PC-3 (cell line): ENCODE results near the gene INIP. TPM values are rescaled to one million over a fixed set of nuclear protein-coding genes. Genes with fewer than 3 reads are reported as not detected.

Source experiments
- ATAC-seq: fragments of 200-7000 bp; cut with Tn5 transposase; 2 replicates; pipeline ENCODE4 v1.9.1; 2020; ENCODE audit warnings: mild to moderate bottlenecking, moderate library complexity
- BruUV-seq: library from RNA; stranded (reverse); fragments of 400-500 nt; replicated peaks from 2 replicates; lab custom pipeline; 2021; lab: Mats Ljungman, UMichigan
- CTCF ChIA-PET: fragments of 300-600 bp; sonication (Branson Sonifier 250); formaldehyde crosslinking; loops from one replicate; lab custom pipeline; 2022; ENCODE audit warnings: antibody characterized with exemption; lab: Charles Lee
- POLR2A ChIA-PET: fragments of 300-600 bp; sonication (Branson Sonifier 250); formaldehyde crosslinking; loops from one replicate; lab custom pipeline; 2022; ENCODE audit warnings: antibody characterized with exemption; ENCODE audit not compliant: unreplicated experiment; lab: Charles Lee
- DNase-seq: peaks from one replicate; pipeline ENCODE4 v3.0.0-alpha.2; 2015
- H2AFZ ChIP-seq: fragments of 300-600 bp; sonication (generic); 2 replicates; pipeline ENCODE4 v1.6.0; 2016; ENCODE audit warnings: antibody characterized with exemption, low read length
- H3F3A ChIP-seq: fragments of 300-600 bp; sonication (generic); one replicate; pipeline ENCODE4 v1.6.0; 2017; ENCODE audit warnings: antibody characterized with exemption, low read length, control low read depth, mild to moderate bottlenecking; ENCODE audit not compliant: unreplicated experiment
- H3K27ac ChIP-seq: fragments of 300-600 bp; sonication (generic); 2 replicates; pipeline ENCODE4 v1.5.1; 2016; ENCODE audit warnings: mild to moderate bottlenecking, low read length
- H3K27me3 ChIP-seq: fragments of 300-600 bp; sonication (generic); 2 replicates; pipeline ENCODE4 v1.6.1; 2016; ENCODE audit warnings: low read length, mixed read lengths
- H3K36me3 ChIP-seq: fragments of 300-600 bp; sonication (generic); 2 replicates; pipeline ENCODE4 v1.6.1; 2016; ENCODE audit warnings: low read depth, mixed run types, low read length, mixed read lengths
- H3K4me1 ChIP-seq: fragments of 300-600 bp; sonication (generic); 2 replicates; pipeline ENCODE4 v1.5.1; 2016; ENCODE audit warnings: low read length; ENCODE audit not compliant: insufficient read depth
- H3K4me2 ChIP-seq: fragments of 300-600 bp; sonication (generic); 2 replicates; pipeline ENCODE4 v1.6.0; 2016; ENCODE audit warnings: low read length
- H3K4me3 ChIP-seq: fragments of 300-600 bp; sonication (generic); 2 replicates; pipeline ENCODE4 v1.5.1; 2016; ENCODE audit warnings: mild to moderate bottlenecking, low read length, mixed read lengths
- H3K79me2 ChIP-seq: fragments of 300-600 bp; sonication (generic); 2 replicates; pipeline ENCODE4 v1.6.1; 2017; ENCODE audit warnings: low read length, mixed read lengths
- H3K9ac ChIP-seq: fragments of 300-600 bp; sonication (generic); 2 replicates; pipeline ENCODE4 v1.6.0; 2016; ENCODE audit warnings: mild to moderate bottlenecking, low read length
- H3K9me2 ChIP-seq: fragments of 300-600 bp; sonication (generic); replicated peaks from 2 replicates; pipeline ENCODE4 v1.6.1; 2016; ENCODE audit warnings: mixed run types, low read length, mixed read lengths
- H3K9me3 ChIP-seq: fragments of 300-600 bp; sonication (generic); 2 replicates; pipeline ENCODE4 v1.6.1; 2016; ENCODE audit warnings: low read length, mixed read lengths
- H4K20me1 ChIP-seq: fragments of 300-600 bp; sonication (generic); 2 replicates; pipeline ENCODE4 v1.6.1; 2016; ENCODE audit warnings: low read length, mixed read lengths
- EZH2 ChIP-seq: fragments of 300-600 bp; sonication (generic); IDR thresholded peaks from one replicate; pipeline ENCODE4 v1.6.1; 2017; ENCODE audit warnings: antibody characterized with exemption, mild to moderate bottlenecking, low read length; ENCODE audit not compliant: unreplicated experiment
- EZH2phosphoT487 ChIP-seq: fragments of 300-600 bp; sonication (generic); IDR thresholded peaks from 2 replicates; pipeline ENCODE4 v1.6.1; 2018; ENCODE audit warnings: mild to moderate bottlenecking, antibody characterized with exemption, low read length, borderline replicate concordance
- intact Hi-C: fragments of 100-400 bp; cut with micrococcal nuclease; formaldehyde crosslinking; loops from 2 replicates; pipeline ENCODE4 v1.9.0; 2023
- total RNA-seq: library from RNA; depleted of rRNA; stranded (reverse); fragments of >200 nt; gene quantifications from 2 replicates; pipeline ENCODE4 v1.2.3, GENCODE V29; 2014
- TF ChIP-seq, protein P1 (sequence below): fragments of 300-600 bp; sonication (generic); conservative IDR thresholded peaks from 2 replicates; pipeline ENCODE4 v1.5.1; 2017; ENCODE audit warnings: antibody characterized with exemption, low read depth, mild to moderate bottlenecking, low read length

The INIP gene
- total RNA-seq, 1 experiment from 2014 or later, result 15.1 TPM

DNA sequence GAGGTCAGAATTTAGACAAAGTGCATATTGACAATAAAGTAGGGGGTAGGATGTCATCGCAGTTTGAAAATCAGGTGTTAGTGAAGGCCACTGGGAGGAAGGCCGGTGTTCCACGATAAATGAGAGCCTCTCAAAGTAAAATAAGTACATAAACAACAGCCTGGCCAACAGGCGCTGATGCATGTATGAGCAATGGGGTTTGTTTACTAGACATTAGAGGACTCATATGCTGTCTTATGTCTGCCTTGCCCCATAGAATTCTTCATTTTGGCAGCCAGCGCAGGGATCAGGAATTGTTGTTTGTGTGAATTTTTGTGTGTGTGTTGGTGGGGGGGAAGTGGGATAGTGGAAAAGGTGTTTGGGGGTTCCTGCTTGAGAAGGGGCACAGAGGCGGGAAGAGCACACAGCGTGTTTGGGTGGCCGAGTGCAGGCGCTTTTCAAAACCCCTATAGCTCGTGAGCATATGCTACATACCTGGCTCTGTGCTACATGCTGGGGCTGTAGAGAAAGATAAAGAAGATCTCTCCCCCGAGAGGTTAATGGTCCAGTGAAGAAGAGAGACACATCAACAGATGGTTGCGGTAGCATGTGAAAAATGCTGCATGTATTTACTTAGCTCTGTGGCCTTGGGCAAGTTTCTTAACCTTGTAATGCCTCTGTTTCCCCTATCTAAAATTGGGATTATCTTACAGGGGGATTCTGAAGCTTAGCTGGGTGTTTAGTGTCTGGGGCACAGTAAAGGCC is 44.2 kb upstream of the INIP start:
- Histone ChIP-seq H3K27ac (no peak overlapping the region), H3K4me1 (peaks cover 10% of the 10 kb centered on the region), H3K36me3 (no peaks in the 10 kb centered on the region), H3K4me3 (no peak overlapping the region), H3K9me2 (no peaks in the 10 kb centered on the region), H4K20me1 (no peaks in the 10 kb centered on the region), H3K9me3 (no peaks in the 10 kb centered on the region), H3K4me2 (no peak overlapping the region), H3K27me3 (no peaks in the 10 kb centered on the region), H3K79me2 (no peaks in the 10 kb centered on the region), H2AFZ (no peak overlapping the region), H3K9ac (no peak overlapping the region), H3F3A (peaks cover 2% of the 10 kb centered on the region)
- TF ChIP-seq EZH2 (no peak), EZH2phosphoT487 (no peak)
- TF ChIP-seq, protein P1, sequence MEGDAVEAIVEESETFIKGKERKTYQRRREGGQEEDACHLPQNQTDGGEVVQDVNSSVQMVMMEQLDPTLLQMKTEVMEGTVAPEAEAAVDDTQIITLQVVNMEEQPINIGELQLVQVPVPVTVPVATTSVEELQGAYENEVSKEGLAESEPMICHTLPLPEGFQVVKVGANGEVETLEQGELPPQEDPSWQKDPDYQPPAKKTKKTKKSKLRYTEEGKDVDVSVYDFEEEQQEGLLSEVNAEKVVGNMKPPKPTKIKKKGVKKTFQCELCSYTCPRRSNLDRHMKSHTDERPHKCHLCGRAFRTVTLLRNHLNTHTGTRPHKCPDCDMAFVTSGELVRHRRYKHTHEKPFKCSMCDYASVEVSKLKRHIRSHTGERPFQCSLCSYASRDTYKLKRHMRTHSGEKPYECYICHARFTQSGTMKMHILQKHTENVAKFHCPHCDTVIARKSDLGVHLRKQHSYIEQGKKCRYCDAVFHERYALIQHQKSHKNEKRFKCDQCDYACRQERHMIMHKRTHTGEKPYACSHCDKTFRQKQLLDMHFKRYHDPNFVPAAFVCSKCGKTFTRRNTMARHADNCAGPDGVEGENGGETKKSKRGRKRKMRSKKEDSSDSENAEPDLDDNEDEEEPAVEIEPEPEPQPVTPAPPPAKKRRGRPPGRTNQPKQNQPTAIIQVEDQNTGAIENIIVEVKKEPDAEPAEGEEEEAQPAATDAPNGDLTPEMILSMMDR, result no peak
- POLR2A ChIA-PET, result no interaction called here
- intact Hi-C loops, result no loop called here
- no TSS peak for BruUV-seq
- DNase-seq, result no peak
- CTCF ChIA-PET, result no interaction called here
- ATAC-seq, result peak; percentile 38; the same call in 1 of the 2 replicates

DNA sequence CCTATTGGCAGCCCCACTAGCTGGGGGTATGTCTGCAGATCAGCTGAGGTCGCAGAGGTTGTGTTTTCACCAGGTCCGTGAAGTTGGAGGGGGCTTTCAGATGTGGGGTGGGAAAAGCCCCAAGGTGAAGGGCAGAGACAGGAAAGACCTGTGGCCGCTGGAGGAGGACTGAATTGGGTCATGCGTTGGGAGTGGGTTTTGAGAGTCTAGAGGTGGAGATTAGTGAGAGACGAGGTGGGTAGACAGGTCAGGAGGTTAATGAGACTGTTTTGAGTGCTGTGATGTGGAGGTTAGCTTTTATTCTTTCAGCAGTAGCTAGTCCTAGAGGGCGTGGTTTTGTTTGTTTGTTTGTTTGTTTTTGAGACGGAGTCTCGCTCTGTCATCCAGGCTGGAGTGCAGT is 42.9 kb upstream of the INIP start:
- H3K4me1 ChIP-seq, result peaks cover 18% of the 10 kb centered on the region
- H3K9me2 ChIP-seq, result no peaks in the 10 kb centered on the region
- DNase-seq, result no peak
- peaks cover 6% of the 10 kb centered on the region for H3F3A ChIP-seq
- intact Hi-C loops, result no loop called here
- no peaks in the 10 kb centered on the region for H4K20me1 ChIP-seq
- no peak overlapping the region for H3K4me3 ChIP-seq
- no peak overlapping the region for H3K27ac ChIP-seq
- no peak overlapping the region for H3K4me2 ChIP-seq
- H3K79me2 ChIP-seq, result peaks cover 4% of the 10 kb centered on the region; the same call in 1 of the 2 replicates
- no peaks in the 10 kb centered on the region for H3K9me3 ChIP-seq
- H3K27me3 ChIP-seq, result no peaks in the 10 kb centered on the region
- no peak overlapping the region for H2AFZ ChIP-seq
- no peaks in the 10 kb centered on the region for H3K36me3 ChIP-seq
- ATAC-seq, result no peak
- ChIA-PET CTCF (interaction anchor here (0.5 kb wide), 1 partner anchor 32 kb away, joined by 3 read pairs; no protein-coding TSS in a partner anchor), POLR2A (no interaction called here)
- TF ChIP-seq EZH2phosphoT487 (no peak), EZH2 (no peak)
- TF ChIP-seq, protein P1, result no peak
- H3K9ac ChIP-seq, result no peak overlapping the region
- BruUV-seq, result no TSS peak

DNA sequence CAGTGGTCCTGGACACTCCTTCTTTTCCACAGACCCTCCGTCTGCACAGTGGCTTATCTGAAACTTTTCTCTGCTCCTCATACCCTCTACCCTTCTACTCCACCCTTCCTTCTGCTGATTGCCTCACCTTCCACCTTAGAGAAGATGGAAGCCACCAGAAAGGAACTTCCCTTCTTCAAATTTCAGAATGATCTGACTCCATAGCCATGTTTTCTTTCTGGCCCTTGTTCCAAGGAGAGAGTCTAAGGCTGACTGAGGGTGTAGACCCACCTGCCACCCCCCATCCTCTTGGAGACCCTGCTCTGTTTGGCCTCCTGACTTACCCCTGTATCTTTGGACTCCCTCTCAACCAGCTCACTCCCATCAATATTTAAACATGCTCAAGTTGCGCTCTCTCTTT is 40.0 kb upstream of the INIP start:
- Histone ChIP-seq H3K4me3 (no peak overlapping the region), H3K9me3 (no peaks in the 10 kb centered on the region), H3K9ac (no peak overlapping the region), H3K79me2 (peaks cover 16% of the 10 kb centered on the region; the same call in 1 of the 2 replicates), H3K9me2 (no peaks in the 10 kb centered on the region), H3K4me1 (peaks cover 47% of the 10 kb centered on the region), H3K36me3 (no peaks in the 10 kb centered on the region), H2AFZ (no peak overlapping the region), H3K4me2 (peak overlapping the region; percentile 70), H3K27me3 (no peaks in the 10 kb centered on the region), H4K20me1 (no peaks in the 10 kb centered on the region), H3F3A (peaks cover 13% of the 10 kb centered on the region), H3K27ac (peak overlapping the region; percentile 95)
- CTCF ChIA-PET, result no interaction called here
- TF ChIP-seq EZH2phosphoT487 (no peak), EZH2 (no peak)
- TF ChIP-seq, protein P1, result no peak
- no peak for ATAC-seq
- DNase-seq, result no peak
- BruUV-seq, result no TSS peak
- POLR2A ChIA-PET, result no interaction called here
- intact Hi-C loops, result no loop called here
